ENCODE data around the gene ADCY10.
"Not testable (repeated sequence)": the region's sequence is repeated elsewhere in the genome, so short reads cannot be mapped to it uniquely, and the experiment has no call there.

The ADCY10 gene, protein sequence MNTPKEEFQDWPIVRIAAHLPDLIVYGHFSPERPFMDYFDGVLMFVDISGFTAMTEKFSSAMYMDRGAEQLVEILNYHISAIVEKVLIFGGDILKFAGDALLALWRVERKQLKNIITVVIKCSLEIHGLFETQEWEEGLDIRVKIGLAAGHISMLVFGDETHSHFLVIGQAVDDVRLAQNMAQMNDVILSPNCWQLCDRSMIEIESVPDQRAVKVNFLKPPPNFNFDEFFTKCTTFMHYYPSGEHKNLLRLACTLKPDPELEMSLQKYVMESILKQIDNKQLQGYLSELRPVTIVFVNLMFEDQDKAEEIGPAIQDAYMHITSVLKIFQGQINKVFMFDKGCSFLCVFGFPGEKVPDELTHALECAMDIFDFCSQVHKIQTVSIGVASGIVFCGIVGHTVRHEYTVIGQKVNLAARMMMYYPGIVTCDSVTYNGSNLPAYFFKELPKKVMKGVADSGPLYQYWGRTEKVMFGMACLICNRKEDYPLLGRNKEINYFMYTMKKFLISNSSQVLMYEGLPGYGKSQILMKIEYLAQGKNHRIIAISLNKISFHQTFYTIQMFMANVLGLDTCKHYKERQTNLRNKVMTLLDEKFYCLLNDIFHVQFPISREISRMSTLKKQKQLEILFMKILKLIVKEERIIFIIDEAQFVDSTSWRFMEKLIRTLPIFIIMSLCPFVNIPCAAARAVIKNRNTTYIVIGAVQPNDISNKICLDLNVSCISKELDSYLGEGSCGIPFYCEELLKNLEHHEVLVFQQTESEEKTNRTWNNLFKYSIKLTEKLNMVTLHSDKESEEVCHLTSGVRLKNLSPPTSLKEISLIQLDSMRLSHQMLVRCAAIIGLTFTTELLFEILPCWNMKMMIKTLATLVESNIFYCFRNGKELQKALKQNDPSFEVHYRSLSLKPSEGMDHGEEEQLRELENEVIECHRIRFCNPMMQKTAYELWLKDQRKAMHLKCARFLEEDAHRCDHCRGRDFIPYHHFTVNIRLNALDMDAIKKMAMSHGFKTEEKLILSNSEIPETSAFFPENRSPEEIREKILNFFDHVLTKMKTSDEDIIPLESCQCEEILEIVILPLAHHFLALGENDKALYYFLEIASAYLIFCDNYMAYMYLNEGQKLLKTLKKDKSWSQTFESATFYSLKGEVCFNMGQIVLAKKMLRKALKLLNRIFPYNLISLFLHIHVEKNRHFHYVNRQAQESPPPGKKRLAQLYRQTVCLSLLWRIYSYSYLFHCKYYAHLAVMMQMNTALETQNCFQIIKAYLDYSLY (N-terminal part only)

DNA sequence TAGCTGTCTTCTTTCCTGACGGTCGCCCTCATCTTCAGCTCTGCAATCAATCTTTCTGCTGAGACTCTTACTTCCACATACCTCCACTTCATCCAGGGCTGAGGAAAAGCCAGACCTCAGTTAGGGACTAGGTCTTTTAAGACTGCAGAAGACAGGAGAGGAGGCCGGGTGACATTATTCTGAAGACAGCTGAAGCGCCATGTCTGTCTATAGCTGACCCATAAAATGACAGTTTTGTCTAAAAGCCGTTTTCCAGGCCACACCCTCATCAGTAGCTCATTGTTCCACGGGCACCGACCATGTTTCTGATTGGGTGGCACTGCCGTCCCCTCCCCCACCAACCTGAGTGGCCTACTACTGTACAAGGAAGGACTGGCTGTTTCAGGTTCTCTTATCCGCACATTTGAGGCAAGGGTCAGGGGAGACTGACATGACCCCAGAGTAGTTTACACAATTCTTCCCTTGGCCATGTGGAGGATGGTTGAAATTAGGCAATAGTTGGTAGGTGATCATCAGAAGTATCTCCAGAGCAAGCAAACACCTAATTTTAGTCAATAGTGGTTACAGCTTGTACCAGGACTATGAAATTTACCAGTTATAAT lies at the start of gene ADCY10:
Gene ADCY10, minus strand, starts transcription at position 240 of the 602 bp plus-strand sequence. CDS start 8,994 bp downstream, outside the sequence.
- no peak for DNase-seq (ENCODE audit: extremely low read depth in 1 of 2, low read depth in 1 of 2)

DNA sequence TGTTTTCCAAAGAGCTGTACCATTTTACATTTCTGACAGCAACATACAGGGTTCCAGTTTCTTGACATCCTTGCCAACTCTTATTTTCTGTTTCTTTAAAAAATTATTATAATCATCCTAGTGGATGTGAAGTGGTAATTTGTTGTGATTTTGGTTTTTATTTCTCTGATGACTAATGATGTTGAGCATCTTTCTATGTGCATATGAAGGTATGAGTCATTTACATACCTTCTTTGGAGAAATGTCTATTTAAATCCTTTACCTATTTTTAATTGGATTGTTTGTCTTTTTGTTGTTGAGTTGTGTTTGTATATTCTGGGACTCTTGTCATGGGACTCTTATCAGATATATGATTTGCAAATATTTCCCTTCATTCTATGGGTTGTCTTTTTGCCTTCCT lies 43.8 kb upstream of the ADCY10 start:
- DNase-seq (ENCODE audit: extremely low read depth in 1 of 2, low read depth in 1 of 2) = no peak

DNA sequence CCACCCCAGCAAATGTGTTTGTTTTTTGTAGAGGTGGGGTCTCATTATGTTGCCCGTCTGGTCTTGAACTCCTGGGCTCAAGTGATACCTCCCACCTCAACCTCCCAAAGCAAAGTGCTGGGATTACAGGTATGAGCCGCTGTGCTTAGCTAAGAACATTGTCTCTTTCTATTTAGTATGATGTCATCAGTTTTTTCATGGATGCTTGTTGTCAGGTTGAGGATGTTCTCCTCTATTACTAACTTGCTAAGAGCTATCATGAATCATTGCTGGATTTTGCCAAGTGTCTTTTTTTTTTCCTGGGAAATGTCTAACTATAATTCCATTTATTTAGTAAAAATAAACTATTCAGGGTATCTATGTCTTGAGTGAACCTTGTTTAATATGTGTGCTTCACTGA lies 42.0 kb upstream of the ADCY10 start:
- no peak for DNase-seq (ENCODE audit: extremely low read depth in 1 of 2, low read depth in 1 of 2)

DNA sequence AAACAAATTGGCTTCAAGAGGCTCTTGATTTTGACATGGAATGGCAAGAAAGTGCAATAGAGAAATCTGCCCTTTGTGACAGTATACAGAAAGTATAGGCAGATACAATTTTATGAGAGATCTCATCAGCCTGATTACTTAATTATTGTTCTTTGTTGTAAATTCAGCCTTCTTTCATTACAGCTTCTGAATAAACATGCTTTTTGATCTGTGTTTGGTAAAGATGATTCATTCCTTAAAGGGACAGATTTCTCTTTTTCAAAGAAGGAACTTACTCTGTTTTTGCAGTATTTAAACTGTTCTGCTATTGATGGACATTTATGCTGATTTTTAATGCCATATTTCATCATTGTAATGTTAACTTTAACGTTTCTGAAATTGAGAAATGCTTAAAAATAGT lies 36.6 kb upstream of the ADCY10 start:
- no peak for DNase-seq (ENCODE audit: extremely low read depth in 1 of 2, low read depth in 1 of 2)

DNA sequence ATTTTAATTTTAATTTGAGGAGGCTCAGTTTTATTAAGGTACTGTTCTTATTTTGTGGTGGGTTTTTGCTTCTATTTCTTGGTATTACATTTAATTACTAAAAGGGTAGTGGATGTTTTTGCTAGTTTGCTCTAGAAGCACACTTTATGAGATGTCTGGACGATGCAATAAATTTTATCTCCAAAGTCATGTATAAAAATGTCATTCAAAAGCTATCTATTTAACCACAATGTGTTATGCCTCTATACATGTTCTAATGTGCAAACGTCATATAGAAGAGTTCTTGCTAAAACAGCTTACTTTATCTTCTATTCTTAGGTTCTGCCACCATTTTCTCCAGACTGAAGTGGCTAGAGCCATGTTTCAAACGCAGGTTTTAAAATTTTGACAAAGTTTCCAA lies 35.9 kb upstream of the ADCY10 start:
- DNase-seq (ENCODE audit: extremely low read depth in 1 of 2, low read depth in 1 of 2) = no peak

DNA sequence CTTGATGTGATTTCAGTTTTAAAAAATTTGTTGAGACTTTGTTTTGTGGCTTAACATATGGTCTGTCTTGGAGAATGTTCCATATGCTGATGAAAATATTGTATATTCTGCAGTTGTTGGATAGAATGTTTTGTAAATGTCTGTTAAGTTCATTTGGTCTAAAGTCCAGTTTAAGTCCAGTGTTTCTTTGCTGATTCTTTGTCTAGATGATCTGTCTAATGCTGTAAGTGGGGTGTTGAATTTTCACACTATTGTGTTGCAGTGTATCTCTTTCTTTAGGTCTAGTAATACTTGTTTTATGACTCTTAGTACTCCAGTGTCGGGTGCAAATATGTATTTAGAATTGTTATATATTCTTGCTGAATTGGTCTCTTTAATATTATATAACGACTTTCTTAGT lies 33.8 kb upstream of the ADCY10 start:
- no peak for DNase-seq (ENCODE audit: extremely low read depth in 1 of 2, low read depth in 1 of 2)

DNA sequence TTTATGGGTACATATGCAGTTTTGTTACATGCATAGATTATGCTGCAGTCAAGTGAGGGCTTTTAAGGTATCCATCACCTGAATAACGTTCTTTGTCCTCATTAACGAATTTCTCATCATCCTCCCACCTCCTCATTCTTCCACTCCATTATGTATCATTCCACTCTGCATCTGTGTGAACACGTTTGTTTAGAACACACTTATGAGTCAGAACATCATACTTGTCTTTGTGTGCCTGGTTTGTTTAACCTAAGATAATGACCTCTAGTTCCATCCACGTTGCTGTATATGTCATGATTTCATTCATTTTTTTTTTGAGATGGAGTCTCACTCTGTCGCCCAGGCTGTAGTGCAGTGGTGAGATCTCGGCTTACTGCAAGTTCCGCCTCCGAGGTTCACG lies 29.6 kb upstream of the ADCY10 start:
- no peak for DNase-seq (ENCODE audit: extremely low read depth in 1 of 2, low read depth in 1 of 2)

DNA sequence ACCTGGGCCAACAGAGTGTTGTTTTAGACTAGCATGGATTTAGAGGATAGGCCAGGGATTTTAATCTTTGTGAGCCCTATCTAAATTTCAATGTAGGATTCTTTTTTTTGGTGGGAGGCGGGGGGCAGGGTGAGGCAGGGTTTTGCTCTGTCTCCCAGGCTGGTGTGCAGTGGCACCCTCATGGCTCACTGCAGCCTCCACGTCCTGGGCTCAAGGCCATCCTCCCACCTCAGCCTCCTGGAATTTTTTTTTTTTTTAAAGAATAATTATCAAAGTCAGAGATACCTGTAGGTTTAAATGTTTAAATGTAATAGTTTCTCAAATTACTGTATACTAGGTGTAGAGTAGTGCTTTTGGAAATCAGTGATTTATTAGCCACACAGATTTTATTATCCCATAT lies 26.3 kb upstream of the ADCY10 start:
- no peak for DNase-seq (ENCODE audit: extremely low read depth in 1 of 2, low read depth in 1 of 2)

DNA sequence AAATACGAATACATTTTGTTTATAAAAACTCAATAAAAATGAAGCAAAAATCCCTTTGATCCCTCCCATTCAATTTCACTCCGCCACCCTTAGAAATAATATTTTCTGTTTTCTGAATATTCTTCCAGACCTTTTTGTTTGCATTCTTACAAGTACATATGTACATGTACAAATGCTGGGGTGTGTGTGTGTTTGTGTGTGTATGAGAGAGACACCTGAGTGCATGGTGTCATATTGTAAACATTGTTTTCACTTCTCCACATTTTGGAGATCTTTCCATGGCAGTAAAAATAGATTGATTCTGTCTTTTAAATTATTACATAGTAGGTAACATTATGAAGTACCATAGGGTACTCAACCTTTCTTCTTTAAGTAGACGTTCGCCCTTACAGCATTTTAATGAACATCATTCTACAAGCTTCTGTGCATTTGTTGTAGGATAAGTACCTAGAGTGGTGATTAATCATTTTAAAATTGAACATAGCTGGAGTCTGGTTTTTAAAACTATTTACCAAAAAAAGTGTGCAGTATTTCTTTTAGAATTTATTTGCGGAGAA lies 24.2 kb upstream of the ADCY10 start:
- no peak for DNase-seq (ENCODE audit: extremely low read depth in 1 of 2, low read depth in 1 of 2)

DNA sequence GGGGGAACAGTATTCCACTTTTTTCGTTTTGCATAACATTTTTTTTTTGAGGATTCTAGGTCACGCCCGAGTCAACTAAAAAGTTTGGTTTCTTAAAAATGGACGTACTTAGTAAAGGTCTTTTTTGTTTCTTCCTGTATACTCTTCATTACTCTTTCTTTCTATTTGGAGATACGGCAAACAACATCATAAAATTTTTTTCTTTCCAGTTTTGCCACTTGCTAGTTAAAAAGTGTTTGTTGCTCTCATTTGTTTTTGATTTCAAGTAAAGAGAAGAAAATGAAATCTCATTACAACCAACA lies 23.7 kb upstream of the ADCY10 start:
- no peak for DNase-seq (ENCODE audit: extremely low read depth in 1 of 2, low read depth in 1 of 2)

DNA sequence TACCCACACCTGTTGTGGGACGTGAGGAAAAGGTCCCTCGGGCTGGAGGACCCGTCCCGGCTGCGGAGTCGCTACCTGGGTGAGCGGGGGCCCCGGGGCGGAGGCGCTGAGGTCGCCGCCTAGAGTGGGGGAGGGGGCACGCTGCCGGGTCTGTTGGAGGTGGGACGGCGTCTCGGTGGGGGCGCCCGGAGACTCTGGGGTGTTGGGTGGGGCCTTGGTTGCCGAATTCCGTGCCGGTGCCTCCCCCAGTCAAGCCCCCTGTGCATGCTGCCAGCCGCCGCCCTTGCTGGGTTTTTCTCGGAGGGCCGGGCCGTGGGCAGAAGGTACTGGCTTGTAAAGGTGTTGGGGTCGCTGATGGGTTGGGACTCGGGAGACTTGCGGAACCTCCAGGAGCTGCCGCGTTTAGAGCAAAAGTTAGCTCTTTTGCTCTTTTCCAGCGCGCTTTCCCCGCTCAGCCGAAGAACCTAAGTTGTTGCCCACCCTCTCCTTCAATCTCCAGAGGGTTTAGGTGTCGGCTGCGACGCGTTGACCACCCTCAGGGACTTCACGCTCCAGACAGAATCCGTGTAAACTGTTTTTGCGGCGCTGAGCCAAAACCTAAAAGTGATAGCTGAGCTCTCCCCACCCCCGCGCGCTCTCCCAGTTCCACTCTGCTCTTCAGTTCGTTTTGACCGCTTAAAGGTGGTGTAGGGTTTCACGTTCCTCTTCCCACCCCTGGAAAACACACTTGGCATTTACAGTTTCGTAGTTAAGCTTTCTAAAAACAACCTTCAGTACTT lies 23.2 kb upstream of the ADCY10 start, which contains the start of gene MPC2:
Gene MPC2, minus strand, starts transcription at position 143 of the 779 bp plus-strand sequence. CDS start 1,231 bp downstream, outside the sequence.
- peak; percentile 48 to 49 for DNase-seq (ENCODE audit: extremely low read depth in 1 of 2, low read depth in 1 of 2)

DNA sequence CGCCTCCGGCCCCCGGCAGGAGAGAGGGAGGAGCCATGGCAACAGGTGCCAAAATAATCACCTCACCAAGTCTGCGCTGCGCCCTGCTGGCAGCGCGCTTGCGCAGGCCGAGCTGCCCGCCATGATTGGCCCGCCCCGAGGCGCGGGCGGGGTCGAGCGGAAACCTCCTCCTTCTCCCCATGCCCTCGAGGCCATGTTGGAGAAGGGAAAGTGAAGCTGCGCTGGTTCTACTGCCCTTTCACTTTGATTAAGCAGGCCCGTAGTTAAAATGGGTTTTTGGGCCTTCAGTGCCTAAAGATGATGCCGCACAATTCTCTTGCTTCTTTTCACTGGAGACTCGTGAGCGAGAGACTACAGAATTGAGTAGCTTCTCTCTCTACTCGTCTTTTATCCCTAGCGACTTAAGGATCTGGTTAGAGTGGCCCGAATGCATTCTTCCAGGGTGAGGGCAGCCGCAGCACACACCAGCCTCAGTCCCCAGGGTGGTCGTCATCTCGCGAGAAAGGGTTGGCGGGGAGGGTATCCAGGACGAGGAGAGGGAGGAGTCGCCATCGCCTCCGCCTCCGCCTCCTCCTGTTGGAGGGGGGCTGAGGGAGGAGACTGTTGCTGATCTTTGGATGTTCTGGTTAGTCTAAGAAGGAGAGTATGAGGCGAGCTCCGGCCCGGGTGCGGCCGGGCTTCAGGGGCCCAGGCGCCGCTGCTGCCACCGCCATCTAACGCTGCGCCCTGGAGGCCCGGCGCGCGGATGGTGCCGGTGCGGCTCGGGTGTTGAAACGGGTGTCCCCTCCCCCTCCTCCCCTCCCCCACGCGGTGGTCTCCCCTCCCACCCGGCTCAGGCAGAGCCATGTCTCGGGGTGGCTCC lies 22.4 kb upstream of the ADCY10 start, which contains the start of gene DCAF6:
Gene DCAF6, plus strand, starts transcription at position 616 of the 862 bp plus-strand sequence. Its CDS starts 229 bp downstream, at position 845.
- peak; percentile 93 to 94 for DNase-seq (ENCODE audit: extremely low read depth in 1 of 2, low read depth in 1 of 2)

DNA sequence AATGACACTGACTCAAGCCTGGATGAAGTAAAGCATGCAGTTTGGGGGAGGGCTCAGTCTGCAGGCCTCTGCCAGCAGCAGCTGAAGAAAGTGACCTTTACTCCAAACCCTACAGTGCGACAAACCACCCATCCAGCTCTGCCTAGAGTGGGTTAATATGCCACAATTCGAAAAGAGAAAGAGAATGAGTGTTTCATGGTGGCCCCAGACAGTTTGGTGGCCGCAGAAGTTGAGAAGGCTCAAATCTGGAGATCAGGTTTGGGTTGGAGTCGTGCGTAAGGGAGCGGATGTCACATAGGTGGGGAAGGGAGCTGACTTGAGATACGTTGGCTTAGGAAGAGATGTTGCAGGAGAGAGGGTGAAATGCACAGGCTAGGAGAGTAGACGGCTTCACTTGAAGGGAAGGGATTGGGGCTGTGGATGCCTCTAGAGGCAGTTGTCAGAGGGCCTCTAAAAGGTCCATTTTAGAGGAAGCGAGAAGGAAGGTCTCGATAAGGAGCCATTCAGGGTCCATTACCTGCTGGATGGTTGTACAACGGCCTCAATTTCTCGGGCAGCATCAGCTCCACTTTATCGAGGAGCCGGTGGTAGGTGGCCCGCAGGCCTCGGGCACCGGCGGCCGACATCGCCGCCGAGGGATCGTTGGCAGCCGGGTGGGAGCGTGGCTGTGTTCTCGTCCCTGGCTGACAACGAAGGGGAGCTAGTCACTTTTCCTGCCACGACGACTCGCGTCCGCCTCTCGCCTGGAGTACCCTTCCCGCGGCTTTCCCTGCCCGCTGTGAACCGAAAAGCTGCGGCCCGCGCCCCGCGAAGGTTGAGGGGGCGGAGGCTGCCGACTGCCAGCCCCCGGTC lies 21.5 kb upstream of the ADCY10 start:
- peak; percentile 1 to 17 for DNase-seq (ENCODE audit: extremely low read depth in 1 of 2, low read depth in 1 of 2)

DNA sequence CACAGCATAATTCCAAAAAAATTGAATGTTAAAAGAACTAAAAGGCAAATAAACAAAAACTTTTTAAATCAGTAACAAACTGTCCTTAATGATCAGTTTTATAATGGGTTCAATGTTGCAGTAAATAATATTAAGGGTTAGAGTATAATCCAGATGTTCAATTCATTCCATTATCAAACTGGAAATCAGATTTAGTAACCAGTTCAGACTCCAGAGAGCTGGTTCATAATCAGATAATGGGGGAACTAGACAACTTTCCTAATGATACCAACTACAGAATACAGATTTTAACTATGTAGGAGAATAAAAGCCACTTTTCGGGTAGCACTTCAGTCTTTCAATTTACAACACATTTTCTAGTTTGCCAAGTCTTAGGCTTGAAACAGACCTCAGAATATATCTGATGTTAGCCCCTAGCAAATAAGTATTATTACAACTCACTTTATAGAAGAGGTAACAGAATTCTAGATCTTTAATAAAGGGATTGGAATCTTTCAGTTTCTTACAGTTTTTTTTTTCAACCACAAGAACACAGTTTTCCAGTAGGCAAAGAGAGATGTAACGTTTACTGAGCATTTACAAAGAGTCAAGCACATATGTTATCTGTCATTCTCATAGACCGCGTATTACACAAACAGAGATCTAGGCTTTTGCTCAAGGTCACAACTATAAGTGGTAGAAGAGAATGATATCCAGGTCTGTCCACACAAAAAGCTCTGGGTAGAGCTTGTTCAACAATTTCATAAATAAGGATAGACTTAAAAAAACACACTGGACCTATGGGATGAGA lies 20.7 kb upstream of the ADCY10 start:
- DNase-seq (ENCODE audit: extremely low read depth in 1 of 2, low read depth in 1 of 2) = no peak

DNA sequence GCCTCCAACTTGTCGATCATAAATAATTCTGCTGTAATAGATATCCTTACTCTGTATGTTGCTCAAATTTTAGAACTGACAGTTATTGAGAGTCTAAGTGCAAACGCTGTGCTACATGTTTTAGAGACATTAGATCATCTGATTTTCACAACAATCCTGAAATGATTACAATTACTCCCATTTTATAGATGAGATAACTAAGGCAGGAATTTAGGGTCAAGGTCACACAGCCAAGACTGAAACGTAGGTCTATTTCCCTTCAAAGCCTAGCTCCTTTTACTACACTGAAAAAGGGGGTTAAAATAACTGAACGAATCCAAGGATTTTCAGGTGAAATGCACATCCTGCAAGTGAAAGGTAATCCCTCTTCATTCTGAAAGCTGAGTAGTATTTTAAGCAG lies 19.9 kb upstream of the ADCY10 start:
- DNase-seq (ENCODE audit: extremely low read depth in 1 of 2, low read depth in 1 of 2) = no peak

DNA sequence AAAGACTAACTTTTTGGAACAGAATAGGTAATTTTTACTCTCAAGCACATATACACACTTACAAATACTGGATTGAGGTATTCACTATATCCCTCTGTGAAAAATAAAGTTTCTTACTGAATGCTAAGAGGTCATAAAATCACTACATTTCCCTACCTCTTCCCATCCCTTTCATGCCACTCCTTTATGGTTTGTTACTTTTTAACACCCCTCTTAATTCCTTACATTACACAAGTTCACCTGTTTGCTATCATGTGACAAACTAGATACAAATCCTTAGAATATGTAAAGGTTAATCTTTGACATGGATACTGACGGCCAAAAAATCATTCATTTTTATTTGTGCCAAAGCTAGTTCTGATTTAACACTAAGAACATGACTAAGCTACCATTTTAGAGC lies 15.8 kb upstream of the ADCY10 start:
- DNase-seq (ENCODE audit: extremely low read depth in 1 of 2, low read depth in 1 of 2) = no peak

DNA sequence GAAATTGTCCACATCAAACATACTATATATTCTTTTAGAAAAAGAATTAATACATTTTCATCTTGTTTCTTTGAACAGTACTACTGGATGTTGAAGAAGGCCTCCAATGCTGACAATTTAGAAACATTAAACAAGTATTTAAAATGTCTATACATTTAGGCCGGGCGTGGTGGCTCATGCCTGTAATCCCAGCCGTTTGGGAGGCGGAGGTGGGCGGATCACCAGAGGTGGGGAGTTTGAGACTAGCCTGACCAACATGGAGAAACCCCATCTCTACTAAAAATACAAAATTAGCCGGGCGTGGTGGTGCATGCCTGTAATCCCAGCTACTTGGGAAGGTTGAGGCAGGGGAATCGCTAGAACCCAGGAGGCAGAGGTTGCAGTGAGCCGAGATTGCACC lies 15.0 kb upstream of the ADCY10 start:
- DNase-seq (ENCODE audit: extremely low read depth in 1 of 2, low read depth in 1 of 2) = not testable (repeated sequence)

Data from stimulated activated CD8-positive, alpha-beta memory T cell treated with anti-CD3 and anti-CD28 coated beads, Interleukin-7, amount 100 ng/mL, for 48 hours (primary cell).